Small intestine (tissue), 16 donors: ENCODE measurements around the gene KLF15. TPM values are rescaled to one million over a fixed set of nuclear protein-coding genes. Genes with fewer than 3 reads are reported as not detected.

Experiments used
- DNase-seq, 2 donors: peaks; one replicate each; pipeline versions ENCODE4 v3.0.0 to v3.0.0-alpha.2; 2013
- FAIRE-seq: peaks from 2 replicates; lab custom pipeline; 2012; peaks lifted over from hg19 to GRCh38; lab: Jason Lieb, UNC
- H3K27ac ChIP-seq, 3 donors: one replicate each; pipeline ENCODE4 v1.5.1; 2013; ENCODE audit warnings: low read length in 2 of 3, mild to moderate bottlenecking in 2 of 3, control low read depth in 1 of 3, inconsistent platforms in 1 of 3, low read depth in 1 of 3, moderate library complexity in 1 of 3
- H3K27me3 ChIP-seq, 3 donors: one replicate each; pipeline ENCODE4 v1.6.1; 2013; ENCODE audit warnings: low read length in 3 of 3, inconsistent platforms in 1 of 3; ENCODE audit not compliant: control insufficient read depth in 3 of 3, insufficient read depth in 3 of 3
- H3K36me3 ChIP-seq, 3 donors: one replicate each; pipeline ENCODE4 v1.6.1; 2013; ENCODE audit warnings: low read length in 3 of 3, inconsistent platforms in 1 of 3, low read depth in 1 of 3, mild to moderate bottlenecking in 1 of 3, moderate library complexity in 1 of 3; ENCODE audit not compliant: control insufficient read depth in 3 of 3, insufficient read depth in 2 of 3
- H3K4me1 ChIP-seq, 3 donors: one replicate each; pipeline ENCODE4 v1.6.1; 2013; ENCODE audit warnings: low read length in 2 of 3, inconsistent platforms in 1 of 3, low read depth in 1 of 3, mild to moderate bottlenecking in 1 of 3, moderate library complexity in 1 of 3; ENCODE audit not compliant: control insufficient read depth in 3 of 3, insufficient read depth in 2 of 3
- H3K4me3 ChIP-seq, 3 donors: one replicate each; pipeline ENCODE4 v1.5.1; 2013; ENCODE audit warnings: low read length in 3 of 3, control low read depth in 1 of 3, inconsistent platforms in 1 of 3, low read depth in 1 of 3, mild to moderate bottlenecking in 1 of 3, moderate library complexity in 1 of 3
- H3K9me3 ChIP-seq, 2 donors: one replicate each; pipeline ENCODE4 v1.6.1; 2013; ENCODE audit warnings: low read depth in 1 of 2, low read length in 1 of 2; ENCODE audit not compliant: control insufficient read depth in 2 of 2, insufficient read depth in 1 of 2
- WGBS, 3 donors: extraction: QIAGEN DNeasy Blood & Tissue Kit; methylation state at CpG; one replicate each; pipeline ENCODE4 v1.1.7; 2013; 5-methylcytosine and 5-hydroxymethylcytosine counted together
- long read RNA-seq, 10 donors: transcript quantifications; one replicate each; lab custom pipeline, GENCODE V29; 2026
- polyA plus RNA-seq, 4 donors: library from polyadenylated mRNA; stranded (reverse) in 3 of 4; unstranded in 1 of 4; fragments of 200-250 nt in 3 of 4; fragments of 120-200 nt in 1 of 4; gene quantifications; one replicate each; pipeline versions ENCODE4 v1.2.1 to v1.2.3, GENCODE V29; 2013
- donor health status: healthy with polysubstance abuse.
- donor health status: control.
- donor health status: control.
- donor health status: Bipolar disorder and iron deficiency.
- donor health status: healthy.

KLF15 gene
- polyA plus RNA-seq = 1 to 10 TPM in 3 of 4 donors, under 1 TPM in 1; 0.45 to 9.7 (median 2.0) TPM
- long read RNA-seq, donor 1 = 0 reads
- long read RNA-seq, donor 2 = 0 reads
- long read RNA-seq, donor 3 = 0 reads
- long read RNA-seq, donor 4 = 0 reads
- long read RNA-seq, donor 5 = 0 reads
- long read RNA-seq, donor 6 = 0 reads
- long read RNA-seq, donor 7 = 0 reads
- long read RNA-seq, donor 8 = 0 reads
- long read RNA-seq, donor 9 = 0 reads
- long read RNA-seq, donor 10, partial matches to known transcripts = 0 of 1 reads
- long read RNA-seq, donor 10, other reads (novel, unspliced or antisense) = 0 of 1 reads

- no peak for FAIRE-seq
- Histone ChIP-seq H3K4me3 (peak within 1 kb of the TSS; percentile 52 to 73 (median 64)), H3K27me3 (peaks cover 0 to 50% (median 7%) of the 10 kb centered on the region in 3 donors), H3K27ac (peak within 1 kb of the TSS in 2 of 3 donors; percentile 24 to 81), H3K9me3 (peaks cover 0 to 6% of the 10 kb centered on the region in 2 donors), H3K36me3 (no peaks in the 10 kb centered on the region), H3K4me1 (peaks cover 0 to 20% (median 0%) of the 10 kb centered on the region in 3 donors)
- 0 to 1% (median 1%) methylated on average over 39 to 86 of the region's 86 CpGs for WGBS, 3 donors
- DNase-seq = peak; percentile 81 to 91
Observed at GRCh38 chr3:126357295-126358037, at the start of gene KLF15. TSS of gene KLF15 (minus strand) at chr3:126357408. CDS start at chr3:126352922, 4,486 bp downstream.

DNA sequence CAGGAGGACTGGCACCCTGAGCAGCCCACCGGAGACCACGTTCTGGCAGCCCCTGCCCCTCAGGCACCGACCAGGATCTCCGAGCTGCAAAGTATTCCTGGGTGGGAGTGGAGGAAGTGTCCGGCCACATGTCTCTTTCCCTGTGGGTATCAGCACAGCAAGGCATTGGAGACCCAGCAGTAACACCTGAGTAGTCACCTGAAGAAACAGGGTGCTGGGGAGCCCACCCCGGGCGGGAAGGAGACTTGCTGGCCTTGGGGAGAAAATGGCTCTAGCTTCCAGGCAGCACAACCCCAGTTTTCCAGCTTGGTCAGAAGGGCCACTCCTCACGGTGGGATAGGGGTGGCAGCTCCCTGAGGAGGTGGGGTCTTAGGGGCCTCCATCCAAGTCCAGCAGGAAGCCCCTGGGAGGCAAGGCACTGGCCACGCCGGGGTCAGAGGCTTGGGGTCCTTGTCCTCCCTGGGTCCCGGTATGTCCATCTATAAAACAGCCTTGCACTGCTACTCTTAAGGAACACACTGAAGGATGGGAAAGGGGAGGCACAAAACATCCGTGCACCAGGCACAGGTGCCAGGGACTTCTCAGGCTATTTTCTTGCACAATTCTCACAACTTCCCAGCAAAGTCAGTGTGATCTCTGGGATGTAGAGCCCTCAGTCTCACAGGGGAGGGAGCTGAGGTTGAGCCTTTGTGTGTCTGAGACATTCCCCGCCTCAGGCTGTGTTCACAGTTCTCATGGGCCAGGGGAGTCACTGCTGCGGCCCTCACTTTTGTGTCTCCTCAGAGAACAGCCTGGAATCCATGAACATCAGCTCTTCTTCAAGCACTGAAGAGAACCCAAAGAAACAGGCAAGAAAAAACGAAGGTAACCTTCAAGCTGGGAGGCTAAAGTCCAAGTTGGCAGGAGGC, 49.4 kb upstream of the KLF15 start:
- peaks cover 0 to 3% of the 10 kb centered on the region in 2 donors for H3K9me3 ChIP-seq
- H3K27me3 ChIP-seq = peaks cover 0 to 2% (median 0%) of the 10 kb centered on the region in 3 donors
- no peak overlapping the region for H3K4me3 ChIP-seq
- H3K27ac ChIP-seq = no peak overlapping the region
- no peak for DNase-seq
- H3K36me3 ChIP-seq = no peaks in the 10 kb centered on the region
- no peaks in the 10 kb centered on the region for H3K4me1 ChIP-seq
- no peak for FAIRE-seq
- 76 to 81% (median 77%) methylated on average over 15 of the region's 15 CpGs for WGBS, 3 donors

DNA sequence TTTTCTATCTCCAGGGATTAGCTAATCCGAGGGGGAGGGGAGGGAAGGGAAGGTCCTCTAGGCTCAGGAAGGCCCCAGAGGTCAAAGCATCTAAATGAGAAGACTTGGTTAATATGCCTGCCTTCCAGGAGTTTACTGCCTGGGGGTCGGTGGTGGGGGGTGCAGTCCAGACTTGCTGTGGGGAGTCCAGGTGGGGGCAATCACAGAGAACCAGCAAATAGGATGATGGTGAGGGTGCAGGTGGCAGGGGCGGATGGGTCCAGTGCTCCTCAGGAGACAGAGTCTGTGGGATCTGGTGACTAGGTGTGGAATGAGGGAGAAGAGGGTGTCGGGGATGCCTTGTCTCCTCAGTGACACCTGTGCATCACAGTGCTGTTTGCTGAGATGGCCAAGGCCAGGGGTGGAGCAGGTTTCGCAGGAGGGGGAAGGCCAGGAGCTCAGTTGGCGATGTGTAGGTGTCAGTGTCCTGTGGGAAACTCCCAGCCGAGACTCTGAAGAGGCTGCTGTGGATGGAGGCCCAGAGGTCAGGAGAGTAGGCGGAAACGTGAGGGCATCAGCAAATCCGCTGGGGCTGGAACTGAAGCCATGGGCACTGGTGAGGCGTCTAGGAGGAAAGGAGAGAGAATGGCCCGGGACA, 45.6 kb upstream of the KLF15 start:
- FAIRE-seq = no peak
- Histone ChIP-seq H3K27ac (no peak overlapping the region), H3K4me3 (no peak overlapping the region), H3K9me3 (peaks cover 0 to 3% of the 10 kb centered on the region in 2 donors), H3K36me3 (no peaks in the 10 kb centered on the region), H3K27me3 (peaks cover 0 to 2% (median 0%) of the 10 kb centered on the region in 3 donors), H3K4me1 (no peaks in the 10 kb centered on the region)
- 74 to 84% (median 82%) methylated on average over 12 of the region's 12 CpGs for WGBS, 3 donors
- DNase-seq = no peak

DNA sequence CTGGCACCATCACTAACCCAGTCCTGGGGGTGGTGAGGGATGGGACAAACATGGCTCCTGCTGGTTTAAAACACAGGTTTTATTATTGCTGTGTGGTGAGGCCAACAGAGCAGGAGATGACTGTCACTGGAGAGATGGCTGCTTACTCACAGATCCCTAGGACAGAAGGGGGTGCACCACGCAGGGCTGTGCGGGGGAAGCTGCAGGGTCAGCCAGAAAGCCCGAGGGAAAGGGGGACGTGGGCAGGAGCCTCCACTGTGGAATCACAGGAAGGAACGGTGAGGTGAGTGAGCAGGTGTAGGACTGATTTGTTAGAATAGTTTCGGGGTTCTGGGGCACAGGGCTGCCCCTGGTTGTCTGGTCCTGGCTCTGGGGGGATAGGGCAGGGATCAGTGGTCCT, 45.0 kb upstream of the KLF15 start:
- no peak overlapping the region for H3K4me3 ChIP-seq
- H3K27ac ChIP-seq = no peak overlapping the region
- 63 to 78% (median 76%) methylated on average over 6 of the region's 6 CpGs for WGBS, 3 donors
- H3K9me3 ChIP-seq = no peaks in the 10 kb centered on the region
- no peak for DNase-seq
- no peaks in the 10 kb centered on the region for H3K36me3 ChIP-seq
- no peaks in the 10 kb centered on the region for H3K27me3 ChIP-seq
- no peaks in the 10 kb centered on the region for H3K4me1 ChIP-seq
- FAIRE-seq = no peak

DNA sequence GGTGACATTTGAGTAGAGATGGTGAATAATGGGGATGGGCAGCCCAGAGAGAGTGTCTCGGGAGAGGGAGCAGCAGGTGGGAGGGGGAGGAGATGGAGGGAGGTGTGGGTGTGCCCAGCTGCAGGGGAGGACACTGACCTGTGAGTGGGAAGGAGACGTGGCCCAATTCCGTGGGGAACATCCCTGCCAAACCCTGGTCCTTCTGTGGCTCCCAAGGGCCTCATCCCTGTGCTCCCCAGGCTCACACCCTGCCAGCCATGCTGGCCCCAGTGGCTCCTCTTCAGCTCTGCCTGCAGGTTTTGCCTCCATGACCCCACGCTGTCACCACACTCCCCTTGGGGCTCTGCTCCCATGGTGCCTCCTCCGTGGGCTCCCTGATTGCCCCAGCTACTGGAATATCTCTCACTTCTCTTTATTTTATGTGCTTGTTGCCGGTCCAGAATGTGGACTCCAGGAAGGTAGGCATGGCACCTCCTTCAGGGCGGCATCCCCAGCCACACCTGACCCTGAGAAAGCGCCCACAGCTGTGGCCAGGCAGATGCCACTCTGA, 44.5 kb upstream of the KLF15 start:
- Histone ChIP-seq H3K27me3 (no peaks in the 10 kb centered on the region), H3K9me3 (no peaks in the 10 kb centered on the region), H3K27ac (no peak overlapping the region), H3K4me1 (no peaks in the 10 kb centered on the region), H3K36me3 (no peaks in the 10 kb centered on the region), H3K4me3 (no peak overlapping the region)
- no peak for DNase-seq
- WGBS, 3 donors = 42 to 68% (median 65%) methylated on average over 7 to 8 of the region's 8 CpGs
- FAIRE-seq = no peak

GRCh38 chr3:126399756-126400155, 42.5 kb upstream of the KLF15 start:
- 90 to 93% (median 91%) methylated on average over 4 of the region's 4 CpGs for WGBS, 3 donors
- H3K27ac ChIP-seq = no peak overlapping the region
- no peaks in the 10 kb centered on the region for H3K36me3 ChIP-seq
- DNase-seq (no peak), FAIRE-seq (no peak)
- no peaks in the 10 kb centered on the region for H3K4me1 ChIP-seq
- H3K4me3 ChIP-seq = no peak overlapping the region
- H3K27me3 ChIP-seq = peaks cover 0 to 13% (median 4%) of the 10 kb centered on the region in 3 donors
- no peaks in the 10 kb centered on the region for H3K9me3 ChIP-seq

DNA sequence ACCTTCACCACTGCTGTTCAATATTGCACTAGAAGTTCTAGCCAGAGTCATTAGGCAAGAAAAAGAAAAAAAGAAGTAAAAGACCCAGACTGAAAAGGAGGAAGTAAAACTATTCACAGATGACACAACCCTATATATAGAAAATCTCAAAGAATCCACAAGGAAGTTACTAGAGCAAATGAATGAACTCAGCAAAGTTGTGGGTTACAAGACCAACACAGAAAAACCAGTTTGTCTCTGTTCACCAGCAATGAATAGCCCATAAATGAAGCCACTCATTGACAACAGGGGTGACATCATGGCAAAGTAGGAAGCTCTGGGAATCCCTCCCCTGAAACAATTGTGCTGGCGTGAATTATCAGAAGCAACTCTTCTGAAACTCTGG, 42.1 kb upstream of the KLF15 start:
- Histone ChIP-seq H3K27ac (no peak overlapping the region), H3K4me3 (no peak overlapping the region), H3K4me1 (no peaks in the 10 kb centered on the region), H3K27me3 (peaks cover 0 to 15% (median 6%) of the 10 kb centered on the region in 3 donors), H3K9me3 (no peaks in the 10 kb centered on the region), H3K36me3 (no peaks in the 10 kb centered on the region)
- WGBS, 3 donors = 65 to 83% (median 81%) methylated on average over 1 of the region's 1 CpG
- DNase-seq (no peak), FAIRE-seq (no peak)
